ENCODE results near the gene WWOX. TPM values are rescaled to one million over a fixed set of nuclear protein-coding genes. Genes with fewer than 3 reads are reported as not detected.

The WWOX gene
- total RNA-seq, 3 donors from 2014 or later (not counting 1 experiment from before 2014, with no cell fraction given): 21.0 to 29.8 (median 27.0) TPM

GRCh38 chr16:78577630-78578029, 478.2 kb downstream of the WWOX start:
- Histone ChIP-seq H3K9me3 (ENCODE audit: control insufficient read depth, insufficient read depth, low read length) (no peaks in the 10 kb centered on the region), H3K4me3 (ENCODE audit: low read length) (no peak overlapping the region), H3K27me3 (ENCODE audit: control insufficient read depth, insufficient read depth, low read length) (no peaks in the 10 kb centered on the region), H3K27ac (ENCODE audit: low read length) (no peak overlapping the region), H3K36me3 (ENCODE audit: control insufficient read depth, insufficient read depth, low read length) (no peaks in the 10 kb centered on the region), H3K4me1 (ENCODE audit: control insufficient read depth, insufficient read depth, low read length) (no peaks in the 10 kb centered on the region)
- ATAC-seq (peak in 2 of 3 donors; percentile 18 to 47), DNase-seq (peak in 1 of 2 donors; percentile 7)
- Mint-ChIP-seq H3K4me1 (peaks cover 0 to 11% of the 10 kb centered on the region in 2 donors), H3K4me3 (no peak overlapping the region), H3K36me3 (no peaks in the 10 kb centered on the region), H3K9me3 (no peaks in the 10 kb centered on the region), H3K27me3 (ENCODE audit: low read depth in 2 of 2) (no peaks in the 10 kb centered on the region), H3K27ac (no peak overlapping the region)
- WGBS (ENCODE audit: insufficient coverage): 55% methylated on average over 4 of the region's 6 CpGs
- TF ChIP-seq CTCF (IDR thresholded peaks at IDR 0.05): no peak
- intact Hi-C loops (cut with micrococcal nuclease): no loop called here

GRCh38 chr16:78579020-78579419, 479.6 kb downstream of the WWOX start:
- Mint-ChIP-seq H3K27me3 (ENCODE audit: low read depth in 2 of 2) (no peaks in the 10 kb centered on the region), H3K9me3 (no peaks in the 10 kb centered on the region), H3K36me3 (no peaks in the 10 kb centered on the region), H3K27ac (no peak overlapping the region), H3K4me3 (no peak overlapping the region), H3K4me1 (peaks cover 0 to 11% of the 10 kb centered on the region in 2 donors)
- H3K36me3 ChIP-seq (ENCODE audit: control insufficient read depth, insufficient read depth, low read length): no peaks in the 10 kb centered on the region
- WGBS (ENCODE audit: insufficient coverage): 87% methylated on average over 6 of the region's 7 CpGs
- ATAC-seq (no peak), DNase-seq (no peak)
- no peaks in the 10 kb centered on the region for H3K27me3 ChIP-seq (ENCODE audit: control insufficient read depth, insufficient read depth, low read length)
- intact Hi-C loops (cut with micrococcal nuclease): no loop called here
- H3K4me1 ChIP-seq (ENCODE audit: control insufficient read depth, insufficient read depth, low read length): no peaks in the 10 kb centered on the region
- TF ChIP-seq CTCF (IDR thresholded peaks at IDR 0.05): no peak
- H3K9me3 ChIP-seq (ENCODE audit: control insufficient read depth, insufficient read depth, low read length): no peaks in the 10 kb centered on the region
- no peak overlapping the region for H3K27ac ChIP-seq (ENCODE audit: low read length)
- no peak overlapping the region for H3K4me3 ChIP-seq (ENCODE audit: low read length)

GRCh38 chr16:78583441-78583840, 484.0 kb downstream of the WWOX start:
- H3K4me1 ChIP-seq (ENCODE audit: control insufficient read depth, insufficient read depth, low read length): no peaks in the 10 kb centered on the region
- TF ChIP-seq CTCF (IDR thresholded peaks at IDR 0.05): no peak
- DNase-seq (no peak), ATAC-seq (no peak)
- Mint-ChIP-seq H3K9me3 (no peaks in the 10 kb centered on the region), H3K4me3 (no peak overlapping the region), H3K4me1 (peaks cover 0 to 5% of the 10 kb centered on the region in 2 donors), H3K27ac (no peak overlapping the region), H3K36me3 (no peaks in the 10 kb centered on the region), H3K27me3 (ENCODE audit: low read depth in 2 of 2) (no peaks in the 10 kb centered on the region)
- no peak overlapping the region for H3K4me3 ChIP-seq (ENCODE audit: low read length)
- 96% methylated on average over 3 of the region's 3 CpGs for WGBS (ENCODE audit: insufficient coverage)
- no peaks in the 10 kb centered on the region for H3K27me3 ChIP-seq (ENCODE audit: control insufficient read depth, insufficient read depth, low read length)
- H3K36me3 ChIP-seq (ENCODE audit: control insufficient read depth, insufficient read depth, low read length): no peaks in the 10 kb centered on the region
- intact Hi-C loops (cut with micrococcal nuclease): no loop called here
- H3K27ac ChIP-seq (ENCODE audit: low read length): no peak overlapping the region
- H3K9me3 ChIP-seq (ENCODE audit: control insufficient read depth, insufficient read depth, low read length): no peaks in the 10 kb centered on the region

GRCh38 chr16:78584213-78584860, 484.9 kb downstream of the WWOX start:
- no peak overlapping the region for H3K27ac ChIP-seq (ENCODE audit: low read length)
- no peaks in the 10 kb centered on the region for H3K27me3 ChIP-seq (ENCODE audit: control insufficient read depth, insufficient read depth, low read length)
- no peak for TF ChIP-seq CTCF (IDR thresholded peaks at IDR 0.05)
- H3K9me3 ChIP-seq (ENCODE audit: control insufficient read depth, insufficient read depth, low read length): no peaks in the 10 kb centered on the region
- H3K4me3 ChIP-seq (ENCODE audit: low read length): no peak overlapping the region
- 87% methylated on average over 10 of the region's 10 CpGs for WGBS (ENCODE audit: insufficient coverage)
- DNase-seq (no peak), ATAC-seq (no peak)
- Mint-ChIP-seq H3K27me3 (ENCODE audit: low read depth in 2 of 2) (no peaks in the 10 kb centered on the region), H3K36me3 (no peaks in the 10 kb centered on the region), H3K9me3 (no peaks in the 10 kb centered on the region), H3K4me1 (peaks cover 0 to under 1% of the 10 kb centered on the region in 2 donors), H3K4me3 (no peak overlapping the region), H3K27ac (no peak overlapping the region)
- no peaks in the 10 kb centered on the region for H3K36me3 ChIP-seq (ENCODE audit: control insufficient read depth, insufficient read depth, low read length)
- intact Hi-C loops (cut with micrococcal nuclease): no loop called here
- H3K4me1 ChIP-seq (ENCODE audit: control insufficient read depth, insufficient read depth, low read length): no peaks in the 10 kb centered on the region

All from natural killer cell (primary cell).